Stomach (tissue), 9 donors: ENCODE results near the gene RABGAP1L. TPM values are rescaled to one million over a fixed set of nuclear protein-coding genes. Genes with fewer than 3 reads are reported as not detected.
"Not testable (repeated sequence)": the region's sequence is repeated elsewhere in the genome, so short reads cannot be mapped to it uniquely, and the experiment has no call there.

Experiments
- DNase-seq, 2 donors: peaks; one replicate each; pipeline versions ENCODE4 v3.0.0 to v3.0.0-alpha.2; 2013 to 2019
- H3K27ac ChIP-seq, 5 donors: fragments of 200-600 bp in 4 of 5; sonication (generic) in 4 of 5; one replicate each; pipeline ENCODE4 v1.5.1; 2013 to 2019; ENCODE audit warnings: mild to moderate bottlenecking in 1 of 5, moderate library complexity in 1 of 5
- H3K27me3 ChIP-seq, 3 donors: fragments of 200-600 bp; sonication (generic); one replicate each; pipeline ENCODE4 v1.5.1; 2017 to 2019; ENCODE audit warnings: mixed run types in 1 of 3
- H3K36me3 ChIP-seq, 4 donors: fragments of 200-600 bp; sonication (generic); 1 replicate in 3 of 4; 2 replicates in 1 of 4; pipeline ENCODE4 v1.5.1; 2016 to 2019
- H3K4me1 ChIP-seq, 4 donors: fragments of 200-600 bp; sonication (generic); one replicate each; pipeline ENCODE4 v1.5.1; 2016 to 2019
- H3K4me3 ChIP-seq, 4 donors: fragments of 200-600 bp; sonication (generic) in 3 of 4; one replicate each; pipeline ENCODE4 v1.5.1; 2016 to 2019; ENCODE audit warnings: mild to moderate bottlenecking in 1 of 4
- H3K9me3 ChIP-seq, 4 donors: fragments of 200-600 bp; sonication (generic); one replicate each; pipeline ENCODE4 v1.5.1; 2016 to 2019
- EP300 ChIP-seq: sonication (generic); formaldehyde crosslinking; IDR thresholded peaks from one replicate; pipeline ENCODE4 v1.6.1; 2017; ENCODE audit warnings: antibody characterized with exemption
- POLR2A ChIP-seq, 4 donors: fragments of 450-650 bp; IDR thresholded peaks; one replicate each; pipeline ENCODE4 v1.6.1; 2016; ENCODE audit warnings: antibody characterized with exemption in 4 of 4, control low read depth in 2 of 4, mild to moderate bottlenecking in 1 of 4, moderate library complexity in 1 of 4
- POLR2AphosphoS5 ChIP-seq, 3 donors: sonication (generic); formaldehyde crosslinking; IDR thresholded peaks; one replicate each; pipeline ENCODE4 v1.6.1; 2016; ENCODE audit warnings: antibody characterized with exemption in 3 of 3
- WGBS, 5 donors: extraction: QIAGEN DNeasy Blood & Tissue Kit in 3 of 5; methylation state at CpG; one replicate each; pipeline versions ENCODE4 v1.1.5 to v1.1.7; 2013 to 2018; 5-methylcytosine and 5-hydroxymethylcytosine counted together
- intact Hi-C: fragments of 100-400 bp; cut with DNase I; formaldehyde crosslinking; loops from one replicate; pipeline ENCODE4 v1.15.1; 2023; ENCODE audit warnings: low total_unique reads
- polyA plus RNA-seq, 3 donors: library from polyadenylated mRNA; stranded (reverse); fragments of 200-250 nt; gene quantifications; one replicate each; pipeline ENCODE4 v1.2.3, GENCODE V29; 2013
- total RNA-seq, 5 donors: library from RNA; depleted of rRNA; stranded (reverse); fragments of >200 nt; gene quantifications; one replicate each; pipeline versions ENCODE4 v1.1.0 to v1.2.3, GENCODE V29; 2014 to 2016
- TF ChIP-seq, protein P1 (sequence below), 7 experiments: fragments of 450-650 bp in 4 of 7; fragments of 200-600 bp in 3 of 7; sonication (generic) in 3 of 7; IDR thresholded peaks; one replicate each; pipeline ENCODE4 v1.5.1; 2016 to 2019; ENCODE audit warnings: antibody characterized with exemption in 7 of 7, control low read depth in 2 of 7, mild to moderate bottlenecking in 1 of 7
- donor health status: healthy with polysubstance abuse.
- donor health status: Bipolar disorder and iron deficiency.
- donor health status: healthy.

The RABGAP1L gene
- total and polyA plus RNA-seq, 8 donors: 14.2 to 238 (median 57.9) TPM

DNA sequence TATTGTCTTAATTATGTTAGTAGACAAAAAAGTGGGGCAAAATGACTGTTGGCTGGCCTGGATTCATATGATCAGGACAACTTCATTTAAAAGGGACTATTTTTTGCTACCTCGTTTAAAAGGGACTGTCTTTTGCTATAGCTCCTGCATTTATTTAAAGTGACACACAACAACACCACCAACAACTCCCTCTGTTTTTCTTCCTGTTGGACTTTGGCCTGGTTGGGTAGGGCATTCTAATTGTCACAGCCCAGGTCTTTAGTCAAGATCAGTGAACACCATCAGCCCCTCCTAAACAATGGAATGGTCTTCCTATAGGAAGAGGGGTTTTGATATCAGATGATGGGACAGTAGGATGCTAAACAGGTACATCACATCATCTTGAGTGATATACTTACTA lies 530.2 kb downstream of the RABGAP1L start:
- no peak overlapping the region for H3K4me3 ChIP-seq
- intact Hi-C loops: no loop called here
- peak in 1 of 2 donors; percentile 41 for DNase-seq
- H3K36me3 ChIP-seq: peaks cover 0 to 6% (median 0%) of the 10 kb centered on the region in 4 donors
- H3K4me1 ChIP-seq: no peaks in the 10 kb centered on the region
- H3K27ac ChIP-seq: no peak overlapping the region
- H3K9me3 ChIP-seq: no peaks in the 10 kb centered on the region
- no peak for TF ChIP-seq POLR2A (IDR thresholded peaks at IDR 0.05)
- TF ChIP-seq POLR2AphosphoS5 (IDR thresholded peaks at IDR 0.05): no peak
- TF ChIP-seq, protein P1, sequence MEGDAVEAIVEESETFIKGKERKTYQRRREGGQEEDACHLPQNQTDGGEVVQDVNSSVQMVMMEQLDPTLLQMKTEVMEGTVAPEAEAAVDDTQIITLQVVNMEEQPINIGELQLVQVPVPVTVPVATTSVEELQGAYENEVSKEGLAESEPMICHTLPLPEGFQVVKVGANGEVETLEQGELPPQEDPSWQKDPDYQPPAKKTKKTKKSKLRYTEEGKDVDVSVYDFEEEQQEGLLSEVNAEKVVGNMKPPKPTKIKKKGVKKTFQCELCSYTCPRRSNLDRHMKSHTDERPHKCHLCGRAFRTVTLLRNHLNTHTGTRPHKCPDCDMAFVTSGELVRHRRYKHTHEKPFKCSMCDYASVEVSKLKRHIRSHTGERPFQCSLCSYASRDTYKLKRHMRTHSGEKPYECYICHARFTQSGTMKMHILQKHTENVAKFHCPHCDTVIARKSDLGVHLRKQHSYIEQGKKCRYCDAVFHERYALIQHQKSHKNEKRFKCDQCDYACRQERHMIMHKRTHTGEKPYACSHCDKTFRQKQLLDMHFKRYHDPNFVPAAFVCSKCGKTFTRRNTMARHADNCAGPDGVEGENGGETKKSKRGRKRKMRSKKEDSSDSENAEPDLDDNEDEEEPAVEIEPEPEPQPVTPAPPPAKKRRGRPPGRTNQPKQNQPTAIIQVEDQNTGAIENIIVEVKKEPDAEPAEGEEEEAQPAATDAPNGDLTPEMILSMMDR (IDR thresholded peaks at IDR 0.05): no peak
- TF ChIP-seq EP300: no peak
- 34 to 58% (median 50%) methylated on average over 1 of the region's 1 CpG for WGBS, 5 donors
- no peaks in the 10 kb centered on the region for H3K27me3 ChIP-seq

- H3K27me3 ChIP-seq: no peaks in the 10 kb centered on the region
- H3K27ac ChIP-seq: no peak overlapping the region
- no peak overlapping the region for H3K4me3 ChIP-seq
- H3K9me3 ChIP-seq: no peaks in the 10 kb centered on the region
- TF ChIP-seq, protein P1 (IDR thresholded peaks at IDR 0.05): no peak
- TF ChIP-seq POLR2A (IDR thresholded peaks at IDR 0.05): no peak
- TF ChIP-seq EP300: no peak
- no peak for TF ChIP-seq POLR2AphosphoS5 (IDR thresholded peaks at IDR 0.05)
- no peaks in the 10 kb centered on the region for H3K4me1 ChIP-seq
- intact Hi-C loops: no loop called here
- peaks cover 0 to 5% (median 0%) of the 10 kb centered on the region in 4 donors for H3K36me3 ChIP-seq
- no peak for DNase-seq
Observed at GRCh38 chr1:174690266-174690665, 530.9 kb downstream of the RABGAP1L start.

- H3K27me3 ChIP-seq: no peaks in the 10 kb centered on the region
- H3K9me3 ChIP-seq: no peaks in the 10 kb centered on the region
- intact Hi-C loops: no loop called here
- H3K4me3 ChIP-seq: no peak overlapping the region
- WGBS, 5 donors: 88 to 100% (median 98%) methylated on average over 1 of the region's 1 CpG
- DNase-seq: no peak
- H3K4me1 ChIP-seq: no peaks in the 10 kb centered on the region
- H3K27ac ChIP-seq: no peak overlapping the region
- H3K36me3 ChIP-seq: no peaks in the 10 kb centered on the region
- TF ChIP-seq, protein P1 (IDR thresholded peaks at IDR 0.05): no peak
- no peak for TF ChIP-seq POLR2AphosphoS5 (IDR thresholded peaks at IDR 0.05)
- TF ChIP-seq POLR2A (IDR thresholded peaks at IDR 0.05): no peak
- no peak for TF ChIP-seq EP300
Observed at GRCh38 chr1:174692313-174692712, 533.0 kb downstream of the RABGAP1L start.

- no peak overlapping the region for H3K4me3 ChIP-seq
- H3K27me3 ChIP-seq: no peaks in the 10 kb centered on the region
- TF ChIP-seq POLR2AphosphoS5 (IDR thresholded peaks at IDR 0.05): no peak
- TF ChIP-seq EP300: no peak
- TF ChIP-seq, protein P1 (IDR thresholded peaks at IDR 0.05): no peak
- TF ChIP-seq POLR2A (IDR thresholded peaks at IDR 0.05): no peak
- WGBS, 5 donors: 62 to 79% (median 71%) methylated on average over 3 of the region's 3 CpGs
- H3K9me3 ChIP-seq: no peaks in the 10 kb centered on the region
- DNase-seq: no peak
- H3K36me3 ChIP-seq: no peaks in the 10 kb centered on the region
- no peaks in the 10 kb centered on the region for H3K4me1 ChIP-seq
- intact Hi-C loops: no loop called here
- no peak overlapping the region for H3K27ac ChIP-seq
Observed at GRCh38 chr1:174693085-174693484, 533.8 kb downstream of the RABGAP1L start.

GRCh38 chr1:174693539-174693938 lies 534.2 kb downstream of the RABGAP1L start:
- DNase-seq, intact Hi-C loops: not testable (repeated sequence)

More at GRCh38 chr1:174693539-174693938, 534.2 kb downstream of the RABGAP1L start:
- H3K27ac ChIP-seq, H3K4me3 ChIP-seq, H3K36me3 ChIP-seq, H3K4me1 ChIP-seq, H3K9me3 ChIP-seq, H3K27me3 ChIP-seq: not testable (repeated sequence)
